Body of pancreas (tissue), 4 donors: Measurements from ENCODE around the gene CD24.

Experiments used
- POLR2A ChIP-seq, 3 donors: fragments of 450-650 bp; IDR thresholded peaks; one replicate each; pipeline ENCODE4 v1.6.1; 2016; ENCODE audit warnings: antibody characterized with exemption in 3 of 3, mild to moderate bottlenecking in 2 of 3
- TF ChIP-seq, protein P1 (sequence below), 7 experiments: fragments of 450-650 bp in 4 of 7; fragments of 200-600 bp in 3 of 7; sonication (generic) in 3 of 7; IDR thresholded peaks; one replicate each; pipeline ENCODE4 v1.5.1; 2016 to 2019; ENCODE audit warnings: antibody characterized with exemption in 7 of 7

DNA sequence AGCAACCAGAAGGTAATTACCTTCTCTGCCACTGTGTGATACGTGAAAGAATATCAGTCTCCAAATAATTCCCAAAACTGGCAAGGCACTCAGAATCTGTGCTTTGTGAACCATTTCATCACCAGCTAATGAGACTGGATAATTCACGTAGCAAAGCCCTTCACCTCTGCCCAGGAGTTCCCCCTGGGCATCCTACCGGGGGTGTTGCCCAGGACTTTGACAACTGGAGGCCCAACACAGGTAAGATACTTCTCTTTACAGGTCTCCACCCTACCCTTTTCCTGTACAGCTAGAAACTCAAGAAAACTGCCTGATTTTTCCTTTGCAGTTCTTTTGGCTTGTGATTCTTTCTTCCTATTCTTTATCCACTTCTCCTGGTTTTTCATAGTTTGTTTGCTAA is 2.7 kb upstream of the CD24 start:
- TF ChIP-seq, protein P1, sequence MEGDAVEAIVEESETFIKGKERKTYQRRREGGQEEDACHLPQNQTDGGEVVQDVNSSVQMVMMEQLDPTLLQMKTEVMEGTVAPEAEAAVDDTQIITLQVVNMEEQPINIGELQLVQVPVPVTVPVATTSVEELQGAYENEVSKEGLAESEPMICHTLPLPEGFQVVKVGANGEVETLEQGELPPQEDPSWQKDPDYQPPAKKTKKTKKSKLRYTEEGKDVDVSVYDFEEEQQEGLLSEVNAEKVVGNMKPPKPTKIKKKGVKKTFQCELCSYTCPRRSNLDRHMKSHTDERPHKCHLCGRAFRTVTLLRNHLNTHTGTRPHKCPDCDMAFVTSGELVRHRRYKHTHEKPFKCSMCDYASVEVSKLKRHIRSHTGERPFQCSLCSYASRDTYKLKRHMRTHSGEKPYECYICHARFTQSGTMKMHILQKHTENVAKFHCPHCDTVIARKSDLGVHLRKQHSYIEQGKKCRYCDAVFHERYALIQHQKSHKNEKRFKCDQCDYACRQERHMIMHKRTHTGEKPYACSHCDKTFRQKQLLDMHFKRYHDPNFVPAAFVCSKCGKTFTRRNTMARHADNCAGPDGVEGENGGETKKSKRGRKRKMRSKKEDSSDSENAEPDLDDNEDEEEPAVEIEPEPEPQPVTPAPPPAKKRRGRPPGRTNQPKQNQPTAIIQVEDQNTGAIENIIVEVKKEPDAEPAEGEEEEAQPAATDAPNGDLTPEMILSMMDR (IDR thresholded peaks at IDR 0.05) = no peak
- no peak for TF ChIP-seq POLR2A (IDR thresholded peaks at IDR 0.05)
